A549 (cell line): ENCODE measurements around the gene DCAF8. TPM values are rescaled to one million over a fixed set of nuclear protein-coding genes. Genes with fewer than 3 reads are reported as not detected.

ENCODE experiments used
- ATAC-seq, 2 experiments: fragments of 200-7000 bp in 1 of 2; fragments of >200 bp in 1 of 2; cut with Nextera tagmentation in 1 of 2; cut with Tn5 transposase in 1 of 2; 3 replicates each; pipeline versions ENCODE4 v1.8.0 to v1.9.1; 2018 to 2020; ENCODE audit warnings: mild to moderate bottlenecking in 1 of 2, moderate library complexity in 1 of 2
- CTCF ChIA-PET: fragments of 300-600 bp; sonication (Branson Sonifier 250); formaldehyde crosslinking; extraction: SDS; loops from one replicate; lab custom pipeline; 2021; ENCODE audit warnings: antibody characterized with exemption, inconsistent platforms; lab: Yijun Ruan, JAX
- POLR2A ChIA-PET: fragments of 350-600 bp; formaldehyde crosslinking; extraction: SDS; loops from one replicate; lab custom pipeline; 2021; ENCODE audit warnings: antibody characterized with exemption, inconsistent platforms; lab: Yijun Ruan, JAX
- DNase-seq, 2 experiments: peaks; one replicate each; pipeline versions ENCODE4 v3.0.0 to v3.0.0-alpha.2; 2011 to 2016; ENCODE audit warnings: low read depth in 1 of 2, low spot score in 1 of 2
- FAIRE-seq: peaks from 2 replicates; lab custom pipeline; 2011; peaks lifted over from hg19 to GRCh38; lab: Jason Lieb, UNC
- H3K27ac ChIP-seq, 2 experiments: fragments of >200 bp; sonication (Bioruptor Twin); formaldehyde crosslinking; 3 replicates each; pipeline ENCODE4 v1.5.1; 2016 to 2017
- H3K4me1 ChIP-seq: fragments of >200 bp; sonication (Bioruptor Twin); formaldehyde crosslinking; 3 replicates; pipeline ENCODE4 v1.6.1; 2016
- H3K4me2 ChIP-seq: fragments of >200 bp; sonication (Bioruptor Twin); formaldehyde crosslinking; 3 replicates; pipeline ENCODE4 v1.6.1; 2016
- H3K4me3 ChIP-seq: fragments of >200 bp; sonication (Bioruptor Twin); formaldehyde crosslinking; 3 replicates; pipeline ENCODE4 v1.5.1; 2016
- H3K9me3 ChIP-seq: fragments of >200 bp; sonication (Bioruptor Twin); formaldehyde crosslinking; 3 replicates; pipeline ENCODE4 v1.6.1; 2016
- CBX2 ChIP-seq: fragments of 200-600 bp; sonication (generic); IDR thresholded peaks from 2 replicates; pipeline ENCODE4 v1.6.1; 2016; ENCODE audit warnings: low read depth, mild to moderate bottlenecking, borderline replicate concordance
- CBX8 ChIP-seq: fragments of 200-600 bp; sonication (generic); IDR thresholded peaks from 2 replicates; pipeline ENCODE4 v1.6.1; 2016
- CHD2 ChIP-seq: fragments of 150-350 bp; IDR thresholded peaks from 2 replicates; pipeline ENCODE4 v1.6.1; 2014; ENCODE audit warnings: low read length; ENCODE audit not compliant: partially characterized antibody
- CHD4 ChIP-seq: fragments of 200-600 bp; sonication (generic); IDR thresholded peaks from 2 replicates; pipeline ENCODE4 v1.6.1; 2016; ENCODE audit warnings: antibody characterized with exemption, mild to moderate bottlenecking, borderline replicate concordance
- ELK1 ChIP-seq: fragments of 150-350 bp; IDR thresholded peaks from 2 replicates; pipeline ENCODE4 v1.6.1; 2014; ENCODE audit warnings: low read depth, mild to moderate bottlenecking, low read length
- FOSB ChIP-seq: fragments of 250-450 bp; sonication (Bioruptor Pico); IDR thresholded peaks from 2 replicates; pipeline ENCODE4 v1.5.0; 2020; ENCODE audit warnings: mild to moderate bottlenecking, moderate library complexity
- HDAC2 ChIP-seq: fragments of 200-600 bp; sonication (generic); IDR thresholded peaks from 2 replicates; pipeline ENCODE4 v1.6.1; 2016
- HOXB5 ChIP-seq: fragments of 250-450 bp; sonication (Bioruptor Pico); IDR thresholded peaks from 2 replicates; pipeline ENCODE4 v1.5.0; 2020; ENCODE audit warnings: mild to moderate bottlenecking, moderate library complexity
- JUNB ChIP-seq: fragments of >200 bp; sonication (Bioruptor Twin); formaldehyde crosslinking; IDR thresholded peaks from 2 replicates; pipeline ENCODE4 v1.6.1; 2016
- KDM1A ChIP-seq: fragments of 200-600 bp; sonication (generic); IDR thresholded peaks from 2 replicates; pipeline ENCODE4 v1.6.1; 2016; ENCODE audit warnings: low read depth, mild to moderate bottlenecking
- MAFK ChIP-seq: fragments of 450-650 bp; IDR thresholded peaks from 2 replicates; pipeline ENCODE4 v1.6.1; 2014; ENCODE audit not compliant: partially characterized antibody
- RAD21 ChIP-seq, 2 experiments: fragments of >200 bp in 1 of 2; sonication (Bioruptor Twin) in 1 of 2; formaldehyde crosslinking in 1 of 2; IDR thresholded peaks in 1 of 2; conservative IDR thresholded peaks in 1 of 2; 2 replicates in 1 of 2; 3 replicates in 1 of 2; pipeline ENCODE4 v1.6.1; 2012 to 2018; ENCODE audit warnings: inconsistent platforms in 1 of 2
- SREBF2 ChIP-seq: fragments of 450-650 bp; IDR thresholded peaks from 2 replicates; pipeline ENCODE4 v1.6.1; 2014; ENCODE audit warnings: mild to moderate bottlenecking, moderate library complexity
- TP53 ChIP-seq: fragments of 250-450 bp; sonication (Bioruptor Pico); IDR thresholded peaks from 2 replicates; pipeline ENCODE4 v1.5.0; 2021; ENCODE audit warnings: mild to moderate bottlenecking, moderate library complexity
- ZFP36 ChIP-seq: fragments of 450-650 bp; IDR thresholded peaks from 2 replicates; pipeline ENCODE4 v1.6.1; 2014; ENCODE audit warnings: borderline replicate concordance; ENCODE audit not compliant: partially characterized antibody
- WGBS: methylation state at CpG from one replicate; pipeline ENCODE4 v1.1.6; 2017; ENCODE audit errors: missing lambda C conversion rate; 5-methylcytosine and 5-hydroxymethylcytosine counted together
- polyA plus RNA-seq, 4 experiments: library from polyadenylated mRNA; depleted of rRNA in 3 of 4; stranded (reverse); fragments of >200 nt; fragmentation: RNase III in 1 of 4; extraction: RNeasy Plus Mini Kit Qiagen cat#74134 plus additional on column Dnase treatment in 1 of 4; gene quantifications; 2 replicates in 3 of 4; 3 replicates in 1 of 4; pipeline ENCODE4 v1.2.3, GENCODE V29; 2011 to 2017
- TF ChIP-seq, protein P1 (sequence below): fragments of 200-600 bp; sonication (generic); IDR thresholded peaks from 2 replicates; pipeline ENCODE4 v1.6.1; 2016; ENCODE audit warnings: antibody characterized with exemption, mild to moderate bottlenecking, moderate library complexity
- TF ChIP-seq, protein P2 (sequence below): fragments of >200 bp; sonication (Bioruptor Twin); formaldehyde crosslinking; IDR thresholded peaks from 3 replicates; pipeline ENCODE4 v1.5.1; 2016

DCAF8 gene
- polyA plus RNA-seq, 2 of the 4 experiments (the other 2 are of a cell fraction), result 69.8 to 113 TPM

GRCh38 chr1:160271025-160271424, 8.7 kb upstream of the DCAF8 start:
- no peak overlapping the region for H3K4me2 ChIP-seq
- TF ChIP-seq TP53 (CRISPR knock-in tag), result no peak
- FAIRE-seq (no peak), DNase-seq (no peak), ATAC-seq (no peak)
- ChIA-PET CTCF (interaction anchor here (0.7 to 3.0 kb wide), 5 partner anchors 19 to 184 kb away, joined by 3 to 12 read pairs (median 8); no protein-coding TSS in a partner anchor), POLR2A (no interaction called here)
- H3K4me3 ChIP-seq, result no peak overlapping the region
- no peaks in the 10 kb centered on the region for H3K4me1 ChIP-seq
- WGBS, result 91% methylated on average over 1 of the region's 1 CpG
- no peak overlapping the region for H3K27ac ChIP-seq
- H3K9me3 ChIP-seq, result no peaks in the 10 kb centered on the region

DNA sequence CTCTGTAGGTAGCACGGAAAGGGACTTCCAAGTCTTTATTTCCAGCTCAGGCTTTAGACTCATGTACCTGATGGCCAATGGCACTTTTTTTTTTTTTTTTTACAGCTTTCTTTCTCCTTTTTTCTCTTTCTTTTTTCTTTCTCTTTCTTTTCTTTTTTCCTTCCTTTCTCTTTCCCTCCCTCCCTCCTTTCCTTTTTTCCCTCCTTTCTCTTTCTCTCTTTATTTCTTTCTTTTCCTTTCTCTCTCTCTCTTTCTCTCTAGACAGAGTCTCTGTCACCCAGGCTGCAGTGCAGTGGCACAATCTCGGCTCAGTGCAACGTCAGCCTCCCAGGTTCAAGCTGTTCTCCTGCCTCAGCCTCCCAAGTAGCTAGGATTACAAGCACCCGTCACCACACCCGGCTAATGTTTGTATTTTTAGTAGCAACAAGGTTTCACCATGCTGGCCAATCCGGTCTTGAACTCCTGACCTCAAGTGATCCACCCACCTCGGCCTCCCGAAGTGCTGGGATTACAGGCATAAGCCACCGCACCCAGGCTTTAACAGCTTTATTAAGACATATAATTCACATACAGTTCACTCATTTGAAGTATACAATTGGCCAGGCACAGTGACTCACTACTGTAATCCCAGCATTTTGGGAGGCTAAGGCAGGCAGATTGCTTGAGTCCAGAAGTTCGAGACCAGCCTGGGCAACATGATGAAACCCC, 5.1 kb upstream of the DCAF8 start:
- FAIRE-seq, result no peak
- Histone ChIP-seq H3K9me3 (no peaks in the 10 kb centered on the region), H3K4me3 (no peak overlapping the region), H3K4me2 (no peak overlapping the region), H3K4me1 (peaks cover 4% of the 10 kb centered on the region; the same call in 1 of the 3 replicates), H3K27ac (no peak overlapping the region)
- CTCF ChIA-PET, result interaction anchor here (0.6 to 6.8 kb wide), 7 partner anchors 9 to 167 kb away, joined by 3 to 38 read pairs (median 5); no protein-coding TSS in a partner anchor
- POLR2A ChIA-PET, result no interaction called here
- whole genome bisulfite sequencing, result 32% methylated on average over 10 of the region's 10 CpGs
- TF ChIP-seq RAD21 (conservative IDR thresholded peaks at IDR 0.05 in 1 of 2, IDR thresholded peaks at IDR 0.05 in 1 of 2) (no peak), JUNB (no peak), CHD4 (no peak), ELK1 (no peak), CHD2 (no peak)
- no peak for ATAC-seq
- DNase-seq, result no peak

GRCh38 chr1:160264795-160265307, 2.5 kb upstream of the DCAF8 start:
- ATAC-seq (no peak), FAIRE-seq (no peak), DNase-seq (no peak)
- Histone ChIP-seq H3K4me3 (no peak overlapping the region), H3K4me1 (peaks cover 18% of the 10 kb centered on the region), H3K4me2 (no peak overlapping the region), H3K9me3 (no peaks in the 10 kb centered on the region), H3K27ac (no peak overlapping the region)
- POLR2A ChIA-PET, result interaction anchor here (2.0 kb wide), 1 partner anchor 20 kb away, joined by 6 read pairs; the partner anchor contains the start of gene PEX19
- WGBS, result 43% methylated on average over 4 of the region's 4 CpGs
- CTCF ChIA-PET, result interaction anchor here (0.9 to 7.1 kb wide), 7 partner anchors 13 to 833 kb away, joined by 3 to 63 read pairs (median 7); partner anchors contain the start of gene PEX19
- TF ChIP-seq ZFP36 (no peak), KDM1A (no peak), FOSB (CRISPR knock-in tag) (no peak), SREBF2 (no peak), CBX2 (no peak), MAFK (no peak), HOXB5 (CRISPR knock-in tag) (no peak), CBX8 (no peak), HDAC2 (no peak)
- TF ChIP-seq, protein P1, sequence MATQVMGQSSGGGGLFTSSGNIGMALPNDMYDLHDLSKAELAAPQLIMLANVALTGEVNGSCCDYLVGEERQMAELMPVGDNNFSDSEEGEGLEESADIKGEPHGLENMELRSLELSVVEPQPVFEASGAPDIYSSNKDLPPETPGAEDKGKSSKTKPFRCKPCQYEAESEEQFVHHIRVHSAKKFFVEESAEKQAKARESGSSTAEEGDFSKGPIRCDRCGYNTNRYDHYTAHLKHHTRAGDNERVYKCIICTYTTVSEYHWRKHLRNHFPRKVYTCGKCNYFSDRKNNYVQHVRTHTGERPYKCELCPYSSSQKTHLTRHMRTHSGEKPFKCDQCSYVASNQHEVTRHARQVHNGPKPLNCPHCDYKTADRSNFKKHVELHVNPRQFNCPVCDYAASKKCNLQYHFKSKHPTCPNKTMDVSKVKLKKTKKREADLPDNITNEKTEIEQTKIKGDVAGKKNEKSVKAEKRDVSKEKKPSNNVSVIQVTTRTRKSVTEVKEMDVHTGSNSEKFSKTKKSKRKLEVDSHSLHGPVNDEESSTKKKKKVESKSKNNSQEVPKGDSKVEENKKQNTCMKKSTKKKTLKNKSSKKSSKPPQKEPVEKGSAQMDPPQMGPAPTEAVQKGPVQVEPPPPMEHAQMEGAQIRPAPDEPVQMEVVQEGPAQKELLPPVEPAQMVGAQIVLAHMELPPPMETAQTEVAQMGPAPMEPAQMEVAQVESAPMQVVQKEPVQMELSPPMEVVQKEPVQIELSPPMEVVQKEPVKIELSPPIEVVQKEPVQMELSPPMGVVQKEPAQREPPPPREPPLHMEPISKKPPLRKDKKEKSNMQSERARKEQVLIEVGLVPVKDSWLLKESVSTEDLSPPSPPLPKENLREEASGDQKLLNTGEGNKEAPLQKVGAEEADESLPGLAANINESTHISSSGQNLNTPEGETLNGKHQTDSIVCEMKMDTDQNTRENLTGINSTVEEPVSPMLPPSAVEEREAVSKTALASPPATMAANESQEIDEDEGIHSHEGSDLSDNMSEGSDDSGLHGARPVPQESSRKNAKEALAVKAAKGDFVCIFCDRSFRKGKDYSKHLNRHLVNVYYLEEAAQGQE, result no peak
- TF ChIP-seq, protein P2, sequence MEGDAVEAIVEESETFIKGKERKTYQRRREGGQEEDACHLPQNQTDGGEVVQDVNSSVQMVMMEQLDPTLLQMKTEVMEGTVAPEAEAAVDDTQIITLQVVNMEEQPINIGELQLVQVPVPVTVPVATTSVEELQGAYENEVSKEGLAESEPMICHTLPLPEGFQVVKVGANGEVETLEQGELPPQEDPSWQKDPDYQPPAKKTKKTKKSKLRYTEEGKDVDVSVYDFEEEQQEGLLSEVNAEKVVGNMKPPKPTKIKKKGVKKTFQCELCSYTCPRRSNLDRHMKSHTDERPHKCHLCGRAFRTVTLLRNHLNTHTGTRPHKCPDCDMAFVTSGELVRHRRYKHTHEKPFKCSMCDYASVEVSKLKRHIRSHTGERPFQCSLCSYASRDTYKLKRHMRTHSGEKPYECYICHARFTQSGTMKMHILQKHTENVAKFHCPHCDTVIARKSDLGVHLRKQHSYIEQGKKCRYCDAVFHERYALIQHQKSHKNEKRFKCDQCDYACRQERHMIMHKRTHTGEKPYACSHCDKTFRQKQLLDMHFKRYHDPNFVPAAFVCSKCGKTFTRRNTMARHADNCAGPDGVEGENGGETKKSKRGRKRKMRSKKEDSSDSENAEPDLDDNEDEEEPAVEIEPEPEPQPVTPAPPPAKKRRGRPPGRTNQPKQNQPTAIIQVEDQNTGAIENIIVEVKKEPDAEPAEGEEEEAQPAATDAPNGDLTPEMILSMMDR, result no peak
